HL-60 (cell line): ENCODE data around the gene CORO1C.

Source experiments
- DNase-seq, 2 experiments: peaks; one replicate each; pipeline ENCODE4 v3.0.0-alpha.2; 2010 to 2020; ENCODE audit warnings: low read depth in 1 of 2, low spot score in 1 of 2
- H3K27ac ChIP-seq: fragments of 250-450 bp; sonication (Bioruptor Pico); replicated peaks from 2 replicates; pipeline ENCODE4 v1.5.1; 2020; ENCODE audit warnings: mild to moderate bottlenecking, moderate library complexity
- H3K27me3 ChIP-seq: fragments of 250-450 bp; sonication (Bioruptor Pico); 2 replicates; pipeline ENCODE4 v1.5.1; 2021; ENCODE audit warnings: mild to moderate bottlenecking, moderate library complexity; ENCODE audit not compliant: insufficient read depth, poor library complexity, severe bottlenecking
- H3K4me3 ChIP-seq: replicated peaks from 2 replicates; pipeline ENCODE4 v1.5.1; 2011; ENCODE audit warnings: mild to moderate bottlenecking, control low read depth, low read length; ENCODE audit not compliant: insufficient read depth
- CTCF ChIP-seq: IDR thresholded peaks from one replicate; pipeline ENCODE4 v1.5.1; 2011; ENCODE audit warnings: low read length, control low read depth, inconsistent platforms; ENCODE audit not compliant: insufficient read depth
- GABPA ChIP-seq: IDR thresholded peaks from 2 replicates; pipeline ENCODE4 v1.6.1; 2012; ENCODE audit warnings: low read depth
- POLR2AphosphoS5 ChIP-seq: IDR thresholded peaks from 2 replicates; pipeline ENCODE4 v1.6.1; 2012; ENCODE audit warnings: low read depth
- REST ChIP-seq: IDR thresholded peaks from 2 replicates; pipeline ENCODE4 v1.6.1; 2012; ENCODE audit warnings: low read depth; ENCODE audit not compliant: insufficient replicate concordance
- SPI1 ChIP-seq: IDR thresholded peaks from 2 replicates; pipeline ENCODE4 v1.6.1; 2012; ENCODE audit warnings: low read depth, mild to moderate bottlenecking, borderline replicate concordance

The CORO1C gene

GRCh38 chr12:108610856-108611605 lies 120.3 kb downstream of the CORO1C start:
- no peak for TF ChIP-seq REST
- H3K27me3 ChIP-seq = no peaks in the 10 kb centered on the region
- no peak overlapping the region for H3K27ac ChIP-seq
- no peak for DNase-seq
- H3K4me3 ChIP-seq = no peak overlapping the region

- H3K27ac ChIP-seq = no peak overlapping the region
- no peak for DNase-seq
- H3K27me3 ChIP-seq = no peaks in the 10 kb centered on the region
- no peak overlapping the region for H3K4me3 ChIP-seq
- TF ChIP-seq CTCF (no peak), REST (no peak), GABPA (no peak)
These were observed 120.9 kb downstream of the CORO1C start for GRCh38 chr12:108610336-108610815.

GRCh38 chr12:108609537-108610335 lies 121.6 kb downstream of the CORO1C start:
- DNase-seq = no peak
- no peak overlapping the region for H3K4me3 ChIP-seq
- TF ChIP-seq POLR2AphosphoS5 (no peak), CTCF (no peak), SPI1 (no peak), REST (no peak), GABPA (no peak)
- no peak overlapping the region for H3K27ac ChIP-seq
- no peaks in the 10 kb centered on the region for H3K27me3 ChIP-seq
